Dermis blood vessel endothelial cell (primary cell): ENCODE results near the gene MAP2K7. TPM values are rescaled to one million over a fixed set of nuclear protein-coding genes. Genes with fewer than 3 reads are reported as not detected.
A peak's percentile ranks its signal among the peaks of the same experiment; 100 is the strongest.
"Not testable (repeated sequence)": the region's sequence is repeated elsewhere in the genome, so short reads cannot be mapped to it uniquely, and the experiment has no call there.

Source experiments
- DNase-seq: peaks from one replicate; pipeline ENCODE4 v3.0.0; 2010
- total RNA-seq: library from RNA; depleted of rRNA; stranded (reverse); fragments of >200 nt; gene quantifications from 2 replicates; pipeline ENCODE4 v1.2.3, GENCODE V29; 2014

Gene MAP2K7
- total RNA-seq, 1 donor from 2014 or later: 10.4 TPM

- DNase-seq: no peak
Observed at GRCh38 chr19:7908742-7909461, 5.2 kb downstream of the MAP2K7 start.

- no peak for DNase-seq
Observed at GRCh38 chr19:7909471-7910067, 5.9 kb downstream of the MAP2K7 start.

GRCh38 chr19:7910321-7911161 lies 6.9 kb downstream of the MAP2K7 start:
- DNase-seq: no peak

GRCh38 chr19:7911508-7912143 lies 7.9 kb downstream of the MAP2K7 start:
- no peak for DNase-seq

- no peak for DNase-seq
Observed at GRCh38 chr19:7912144-7912696, 8.5 kb downstream of the MAP2K7 start.

- DNase-seq: no peak
Observed at GRCh38 chr19:7912697-7913564, 9.3 kb downstream of the MAP2K7 start.

GRCh38 chr19:7913652-7914051 lies 10.0 kb downstream of the MAP2K7 start:
- no peak for DNase-seq

GRCh38 chr19:7914099-7914498 lies 10.4 kb downstream of the MAP2K7 start:
- no peak for DNase-seq

- no peak for DNase-seq
Observed at GRCh38 chr19:7914598-7915045, 10.9 kb downstream of the MAP2K7 start, which contains the start of gene TGFBR3L. TSS of gene TGFBR3L (plus strand) at chr19:7914830.

- DNase-seq: no peak
Observed at GRCh38 chr19:7915250-7916102, 11.8 kb downstream of the MAP2K7 start.

GRCh38 chr19:7916103-7916954 lies 12.7 kb downstream of the MAP2K7 start:
- no peak for DNase-seq

GRCh38 chr19:7916955-7917266 lies 13.2 kb downstream of the MAP2K7 start:
- no peak for DNase-seq

- DNase-seq: peak; percentile 72
Observed at GRCh38 chr19:7917267-7918061, 13.8 kb downstream of the MAP2K7 start.

GRCh38 chr19:7918062-7918614 lies 14.5 kb downstream of the MAP2K7 start:
- not testable (repeated sequence) for DNase-seq

GRCh38 chr19:7918615-7919421 lies 15.1 kb downstream of the MAP2K7 start:
- DNase-seq: no peak

- peak; percentile 95 for DNase-seq
Observed at GRCh38 chr19:7919610-7920518, 16.2 kb downstream of the MAP2K7 start, which contains the start of gene SNAPC2. TSS of gene SNAPC2 (plus strand) at chr19:7920338. CDS start at chr19:7920367, 29 bp downstream.
